SK-N-SH treated with all-trans-retinoic acid at 6 μM for 48 hours (cell line): Measurements from ENCODE around the gene HS3ST3B1.

Source experiments
- BACH2 ChIP-seq: fragments of 250-450 bp; sonication (Bioruptor Pico); IDR thresholded peaks from 2 replicates; pipeline ENCODE4 v1.9.0; 2021; ENCODE audit warnings: mild to moderate bottlenecking, borderline replicate concordance
- CSDC2 ChIP-seq: fragments of 250-450 bp; sonication (Bioruptor Pico); IDR thresholded peaks from 2 replicates; pipeline ENCODE4 v1.5.0; 2020; ENCODE audit warnings: mild to moderate bottlenecking, moderate library complexity
- CSRNP3 ChIP-seq: fragments of 250-450 bp; sonication (Bioruptor Pico); IDR thresholded peaks from 2 replicates; pipeline ENCODE4 v1.5.1; 2021; ENCODE audit warnings: mild to moderate bottlenecking, moderate library complexity
- PATZ1 ChIP-seq: fragments of 250-450 bp; sonication (Bioruptor Pico); IDR thresholded peaks from 2 replicates; pipeline ENCODE4 v1.8.0; 2020; ENCODE audit warnings: mild to moderate bottlenecking, moderate library complexity, borderline replicate concordance
- TOX ChIP-seq: fragments of 250-450 bp; sonication (Bioruptor Pico); IDR thresholded peaks from 2 replicates; pipeline ENCODE4 v1.8.0; 2021; ENCODE audit warnings: mild to moderate bottlenecking, moderate library complexity, borderline replicate concordance
- ZC3H10 ChIP-seq: fragments of 250-450 bp; sonication (Bioruptor Pico); IDR thresholded peaks from 2 replicates; pipeline ENCODE4 v1.5.1; 2021; ENCODE audit warnings: mild to moderate bottlenecking, moderate library complexity
- ZFP3 ChIP-seq: fragments of 250-450 bp; sonication (Bioruptor Pico); IDR thresholded peaks from 2 replicates; pipeline ENCODE4 v1.5.0; 2020; ENCODE audit warnings: mild to moderate bottlenecking, moderate library complexity
- ZFP30 ChIP-seq: fragments of 450-650 bp; formaldehyde crosslinking; IDR thresholded peaks from 2 replicates; pipeline ENCODE4 v1.5.0; 2022; ENCODE audit warnings: mild to moderate bottlenecking, moderate library complexity
- ZNF70 ChIP-seq: fragments of 450-650 bp; formaldehyde crosslinking; IDR thresholded peaks from 2 replicates; pipeline ENCODE4 v1.5.0; 2020; ENCODE audit warnings: mild to moderate bottlenecking, moderate library complexity

DNA sequence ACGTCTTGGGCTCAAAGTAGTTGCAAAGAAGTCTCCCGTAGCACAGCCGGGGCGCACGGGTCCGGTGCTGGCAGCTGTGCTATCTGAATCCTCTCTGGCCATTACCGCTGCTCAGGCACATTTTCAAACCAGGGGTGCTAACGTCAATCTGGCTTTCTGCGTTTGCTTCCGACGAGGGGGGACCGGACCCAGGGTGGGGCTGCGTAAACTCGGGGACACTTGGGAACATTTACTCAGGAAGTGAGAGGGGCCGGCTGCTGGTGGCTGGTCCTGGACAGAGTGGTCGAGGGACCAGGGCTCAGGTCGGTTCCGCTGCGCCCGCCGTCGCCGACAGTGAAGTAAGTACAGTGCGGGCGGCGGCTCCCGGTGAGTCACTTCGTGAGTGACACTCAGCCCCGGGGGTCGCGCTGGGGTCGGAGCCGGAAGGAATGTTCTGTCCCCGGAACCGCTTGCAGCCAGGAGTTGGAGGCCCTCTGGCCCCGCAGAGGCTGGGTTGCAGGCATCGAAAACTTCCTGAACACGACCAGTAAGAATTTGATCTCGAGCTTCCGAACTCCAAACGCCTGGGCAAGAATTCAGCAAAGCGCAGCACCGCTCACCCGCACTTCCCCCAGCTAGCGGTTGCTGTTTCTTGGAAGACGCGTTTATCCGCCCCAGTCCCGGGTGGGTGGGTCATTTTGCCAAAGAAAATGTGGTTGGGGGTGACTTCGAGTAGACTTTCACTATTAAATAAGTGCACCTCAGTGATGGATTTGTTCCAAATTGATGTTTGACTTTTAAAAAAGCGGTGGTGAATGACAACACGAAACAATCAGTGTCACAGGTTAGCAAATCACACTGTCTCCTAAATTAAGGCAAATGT is 1.4 kb upstream of the HS3ST3B1 start:
- no peak for TF ChIP-seq ZFP3 (CRISPR knock-in tag)
- TF ChIP-seq ZFP30 (CRISPR knock-in tag), result no peak
- TF ChIP-seq ZNF70 (CRISPR knock-in tag), result no peak
- TF ChIP-seq TOX, result no peak
- TF ChIP-seq CSRNP3 (CRISPR knock-in tag), result no peak
- TF ChIP-seq BACH2 (CRISPR knock-in tag), result no peak
- TF ChIP-seq ZC3H10 (CRISPR knock-in tag), result no peak
- TF ChIP-seq PATZ1 (CRISPR knock-in tag), result no peak
- TF ChIP-seq CSDC2, result no peak
